GM21723 (cell line): ENCODE measurements around the gene TPMT.
"Not testable (repeated sequence)": the region's sequence is repeated elsewhere in the genome, so short reads cannot be mapped to it uniquely, and the experiment has no call there.

Experiments used
- ATAC-seq: cut with Tn5 transposase; IDR thresholded peaks from one replicate; pipeline ENCODE4 v1.9.1; 2021; ENCODE audit warnings: mild to moderate bottlenecking, moderate library complexity; ENCODE audit not compliant: unreplicated experiment

Gene TPMT

GRCh38 chr6:18154507-18155149 is at the start of gene TPMT:
TPMT (minus strand) TSS chr6:18155077; CDS start chr6:18149127, 5,950 bp downstream.
- ATAC-seq, result peak; percentile 68

- ATAC-seq, result no peak
These were observed 48.9 kb upstream of the TPMT start for GRCh38 chr6:18203786-18204185.

- ATAC-seq, result no peak
These were observed 37.1 kb upstream of the TPMT start for GRCh38 chr6:18192026-18192425.

GRCh38 chr6:18189196-18189595 is 34.3 kb upstream of the TPMT start:
- no peak for ATAC-seq

DNA sequence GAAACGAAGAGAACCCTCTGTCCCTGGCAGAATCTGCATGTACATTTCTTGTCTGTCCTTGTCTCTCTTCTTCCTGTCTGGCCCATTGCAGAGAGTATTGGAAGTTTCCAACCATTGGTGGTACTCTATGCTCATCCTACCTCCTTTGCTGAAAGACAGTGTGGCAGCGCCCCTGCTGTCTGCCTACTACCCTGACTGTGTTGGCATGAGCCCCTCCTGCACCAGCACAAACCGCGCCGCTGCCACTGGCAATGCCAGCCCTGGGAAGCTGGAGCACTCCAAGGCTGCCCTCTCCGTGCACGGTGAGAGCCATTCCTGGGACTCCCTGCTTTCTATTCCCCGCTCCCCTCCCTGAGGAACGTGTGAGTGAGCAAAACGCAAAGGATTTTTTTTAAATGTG is 32.8 kb upstream of the TPMT start:
- no peak for ATAC-seq

GRCh38 chr6:18186540-18187250 is 31.8 kb upstream of the TPMT start:
- no peak for ATAC-seq

- ATAC-seq, result no peak
These were observed 31.2 kb upstream of the TPMT start for GRCh38 chr6:18186033-18186432.

DNA sequence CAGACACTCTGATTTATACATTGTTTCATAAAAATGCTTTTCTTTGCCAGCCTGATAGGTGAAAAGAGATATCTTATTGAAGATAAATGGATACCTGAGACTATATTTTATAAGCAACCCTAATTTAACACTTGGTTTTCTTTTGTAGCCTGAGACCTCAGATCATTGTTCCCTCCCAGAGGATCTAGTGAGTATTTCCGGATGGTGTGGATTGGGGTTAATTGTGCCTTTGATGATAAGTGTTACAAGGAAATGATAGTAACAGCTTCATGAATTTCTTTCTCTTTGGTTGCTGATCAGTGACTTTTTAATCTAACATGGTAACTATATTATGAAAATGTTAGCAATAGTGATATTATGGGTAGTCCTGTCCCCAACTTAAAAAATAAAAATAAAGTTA is 30.7 kb upstream of the TPMT start:
- no peak for ATAC-seq

DNA sequence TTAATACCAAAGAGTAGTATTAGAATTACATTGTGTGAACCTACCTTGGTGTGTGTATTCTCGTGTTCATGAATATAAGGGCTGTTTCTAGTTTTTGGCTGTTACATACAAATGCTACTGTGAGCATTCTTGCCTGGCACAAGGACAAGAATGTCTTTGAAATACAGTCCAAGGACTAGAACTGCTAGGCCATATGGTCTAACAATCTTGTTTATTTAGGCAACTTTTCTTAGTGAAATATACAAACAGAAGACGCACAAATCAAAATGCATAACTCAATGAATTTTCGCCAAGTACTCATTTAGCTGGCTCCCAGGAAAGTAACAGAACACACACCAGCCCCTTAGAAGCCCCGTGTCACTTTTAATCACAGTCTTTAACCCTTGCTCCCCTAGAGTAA is 28.9 kb upstream of the TPMT start:
- ATAC-seq, result no peak

GRCh38 chr6:18182568-18182967 is 27.7 kb upstream of the TPMT start:
- ATAC-seq, result no peak

GRCh38 chr6:18179770-18180356 is 25.0 kb upstream of the TPMT start:
- ATAC-seq, result no peak

GRCh38 chr6:18178960-18179615 is 24.2 kb upstream of the TPMT start:
- no peak for ATAC-seq

GRCh38 chr6:18177286-18177965 is 22.5 kb upstream of the TPMT start:
- ATAC-seq, result no peak

GRCh38 chr6:18176198-18176597 is 21.3 kb upstream of the TPMT start:
- not testable (repeated sequence) for ATAC-seq

DNA sequence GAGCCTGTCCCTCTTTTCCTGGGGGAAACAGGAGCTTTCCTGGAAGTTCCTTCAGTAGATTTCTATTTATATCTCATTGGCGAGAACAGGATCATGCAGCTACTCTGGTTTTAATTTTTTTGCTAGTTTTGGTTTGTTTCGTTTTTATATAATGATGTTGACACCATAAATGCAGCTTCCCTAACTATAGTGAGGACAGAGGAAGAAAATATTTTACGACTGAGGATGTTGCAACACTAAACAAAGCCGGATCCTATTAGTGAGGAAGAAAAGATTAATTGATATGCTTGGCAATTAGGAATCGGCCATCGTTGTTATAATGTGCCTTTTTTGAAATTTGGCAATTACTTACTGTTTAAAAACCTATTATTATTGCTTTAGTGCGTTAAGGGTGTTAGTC is 17.0 kb upstream of the TPMT start:
- ATAC-seq, result no peak

GRCh38 chr6:18168264-18168663 is 13.4 kb upstream of the TPMT start:
- no peak for ATAC-seq

- no peak for ATAC-seq
These were observed 11.6 kb upstream of the TPMT start for GRCh38 chr6:18166312-18167036.

DNA sequence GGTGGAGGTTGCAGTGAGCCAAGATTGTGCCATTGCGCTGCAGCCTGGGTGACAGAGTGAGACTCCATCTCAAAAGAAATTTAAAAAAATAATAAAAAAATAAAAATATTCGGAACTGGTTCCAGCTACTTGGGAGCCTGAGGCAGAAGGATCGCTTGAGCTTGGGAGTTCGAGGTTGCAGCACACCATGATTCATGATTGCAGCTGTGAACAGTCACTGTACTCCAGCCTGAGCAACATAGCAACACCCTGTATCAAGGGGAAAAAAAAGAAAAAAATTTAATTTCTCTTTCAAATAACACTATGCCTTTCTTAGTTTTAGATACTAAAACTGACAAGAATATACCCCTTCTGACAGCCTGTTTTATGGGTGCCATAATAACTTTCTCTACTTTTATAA is 10.9 kb upstream of the TPMT start:
- ATAC-seq, result no peak

- no peak for ATAC-seq
These were observed 7.5 kb upstream of the TPMT start for GRCh38 chr6:18162401-18162800.

DNA sequence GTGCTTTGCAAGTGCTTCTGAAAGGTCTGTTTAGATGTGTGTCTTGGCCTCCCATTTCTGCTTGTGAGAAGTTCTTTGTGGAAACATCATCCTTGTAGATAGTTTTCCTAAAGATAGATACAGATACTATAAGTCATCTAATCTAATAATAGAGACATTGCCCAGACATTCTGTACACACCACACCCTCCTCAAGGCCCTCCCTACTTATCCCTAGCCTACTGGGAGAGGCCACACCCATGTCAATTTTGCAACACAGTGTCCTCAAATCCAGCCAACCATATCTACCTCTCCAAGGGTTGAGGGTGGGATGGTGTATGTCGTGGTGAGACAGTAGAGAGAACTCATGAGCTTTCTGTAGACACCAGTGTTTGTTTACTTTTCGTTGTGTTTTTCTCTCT is 6.6 kb upstream of the TPMT start:
- ATAC-seq, result no peak

DNA sequence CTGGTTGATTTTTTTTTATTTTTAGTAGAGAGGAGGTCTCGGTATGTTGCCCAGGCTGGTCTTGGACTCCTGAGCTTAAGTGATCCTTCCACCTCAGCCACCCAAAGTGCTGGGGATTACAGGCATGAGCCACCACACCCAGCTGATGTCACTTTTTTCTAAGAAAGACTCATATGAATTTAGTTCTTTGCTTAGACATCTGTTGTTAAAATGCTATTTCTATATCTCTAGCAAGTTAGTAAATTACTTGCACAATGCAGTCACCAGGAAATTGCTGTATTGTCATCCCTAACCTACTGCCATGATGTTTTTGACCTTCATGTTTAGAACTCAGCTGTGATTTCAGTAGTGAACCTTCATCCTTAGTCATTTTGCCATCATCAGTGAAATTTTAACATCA is 6.0 kb upstream of the TPMT start:
- ATAC-seq, result no peak
